GM12864 (cell line): ENCODE results near the gene C1orf21.
A peak's percentile ranks its signal among the peaks of the same experiment; 100 is the strongest.
"Not testable (repeated sequence)": the region's sequence is repeated elsewhere in the genome, so short reads cannot be mapped to it uniquely, and the experiment has no call there.

Source experiments
- DNase-seq: peaks from one replicate; pipeline ENCODE4 v3.0.0-alpha.2; 2011; ENCODE audit warnings: low read depth
- H3K4me3 ChIP-seq: 2 replicates; pipeline ENCODE4 v1.5.1; 2011; ENCODE audit warnings: mild to moderate bottlenecking, low read depth, low read length, control low read depth
- CTCF ChIP-seq: IDR thresholded peaks from 2 replicates; pipeline ENCODE4 v1.5.1; 2011; ENCODE audit warnings: low read depth, mild to moderate bottlenecking, moderate library complexity, low read length, control low read depth, inconsistent platforms; ENCODE audit errors: missing control alignments

The C1orf21 gene

GRCh38 chr1:184386312-184387068 lies at the start of gene C1orf21:
Gene C1orf21, plus strand, starts transcription at chr1:184387029. Its CDS starts 90,481 bp downstream, at chr1:184477510.
- no peak for TF ChIP-seq CTCF
- peak within 1 kb of the TSS; percentile 82 for H3K4me3 ChIP-seq
- DNase-seq: no peak

- DNase-seq, H3K4me3 ChIP-seq: not testable (repeated sequence)
Observed at GRCh38 chr1:184337865-184338264, 49.0 kb upstream of the C1orf21 start.

- H3K4me3 ChIP-seq: no peak overlapping the region
- no peak for DNase-seq
- peak; percentile 17 for TF ChIP-seq CTCF
Observed at GRCh38 chr1:184340984-184341383, 45.8 kb upstream of the C1orf21 start.

GRCh38 chr1:184350573-184350972 lies 36.3 kb upstream of the C1orf21 start:
- no peak for TF ChIP-seq CTCF
- no peak for DNase-seq
- H3K4me3 ChIP-seq: no peak overlapping the region

GRCh38 chr1:184351416-184351975 lies 35.3 kb upstream of the C1orf21 start:
- no peak for TF ChIP-seq CTCF
- H3K4me3 ChIP-seq: no peak overlapping the region
- DNase-seq: no peak

- no peak overlapping the region for H3K4me3 ChIP-seq
- TF ChIP-seq CTCF: no peak
- no peak for DNase-seq
Observed at GRCh38 chr1:184352776-184353175, 34.1 kb upstream of the C1orf21 start.

GRCh38 chr1:184354719-184355118 lies 32.1 kb upstream of the C1orf21 start:
- TF ChIP-seq CTCF: no peak
- no peak for DNase-seq
- no peak overlapping the region for H3K4me3 ChIP-seq
